GM19238 (cell line): Measurements from ENCODE around the gene LAPTM5.
A peak's percentile ranks its signal among the peaks of the same experiment; 100 is the strongest.

ENCODE experiments used
- DNase-seq: peaks from one replicate; pipeline ENCODE4 v3.0.0; 2011; ENCODE audit warnings: low spot score; ENCODE audit not compliant: insufficient read length

The LAPTM5 gene

DNA sequence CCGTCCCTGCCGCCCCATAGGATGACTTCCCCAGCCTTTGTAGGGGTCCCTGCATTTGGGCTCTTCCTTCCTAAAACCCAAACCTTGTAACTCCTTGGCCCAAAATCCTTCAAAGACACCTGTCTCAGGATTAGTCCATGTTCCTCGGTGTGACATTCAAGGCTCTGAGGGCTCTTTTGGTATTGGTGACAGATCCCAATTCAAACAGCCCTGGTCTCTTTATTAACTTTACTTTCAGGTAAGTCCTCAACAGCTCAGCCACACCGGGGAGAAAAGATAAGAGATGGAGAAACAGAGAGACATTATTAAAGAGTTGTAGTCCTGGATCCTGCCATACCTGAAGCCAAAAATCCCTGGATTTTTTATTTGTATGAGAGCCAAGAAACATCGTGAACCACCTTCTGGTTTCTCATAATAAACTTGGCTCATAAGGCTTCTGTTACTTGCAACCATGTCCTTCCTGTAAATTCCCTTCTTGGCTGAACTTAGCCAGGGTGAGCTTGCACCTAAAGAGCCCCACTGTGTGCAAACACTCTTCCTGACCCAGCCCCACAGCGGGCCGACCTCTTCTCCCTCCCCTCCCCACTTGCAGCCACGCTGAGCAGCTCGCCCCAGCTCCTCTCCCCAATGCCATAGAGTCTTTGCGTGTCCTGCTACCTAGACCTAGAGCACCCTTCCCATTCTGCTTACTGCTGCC, 26.3 kb downstream of the LAPTM5 start:
- DNase-seq = no peak

- peak; percentile 37 for DNase-seq
Observed at GRCh38 chr1:30730346-30731108, 27.0 kb downstream of the LAPTM5 start.

DNA sequence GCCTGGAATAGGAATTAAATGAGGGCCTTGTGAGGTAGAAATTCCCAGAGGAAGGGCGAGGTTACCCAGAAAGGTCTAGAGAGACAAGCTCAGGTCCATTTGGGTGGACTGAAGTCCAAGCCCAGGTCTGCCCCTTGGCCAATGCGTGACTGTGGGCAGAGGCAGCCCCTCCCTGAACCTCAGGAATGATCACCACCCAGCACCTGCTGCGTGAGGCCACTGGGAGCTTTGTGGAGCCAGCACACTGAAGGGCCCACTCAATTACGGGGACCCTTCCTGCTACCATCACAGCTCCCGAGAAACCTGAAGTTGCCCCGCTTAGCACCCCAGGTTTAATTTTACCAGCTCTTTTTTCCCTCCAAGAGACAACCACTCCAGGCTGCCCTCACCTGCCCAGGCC, 27.7 kb downstream of the LAPTM5 start:
- DNase-seq = no peak

DNA sequence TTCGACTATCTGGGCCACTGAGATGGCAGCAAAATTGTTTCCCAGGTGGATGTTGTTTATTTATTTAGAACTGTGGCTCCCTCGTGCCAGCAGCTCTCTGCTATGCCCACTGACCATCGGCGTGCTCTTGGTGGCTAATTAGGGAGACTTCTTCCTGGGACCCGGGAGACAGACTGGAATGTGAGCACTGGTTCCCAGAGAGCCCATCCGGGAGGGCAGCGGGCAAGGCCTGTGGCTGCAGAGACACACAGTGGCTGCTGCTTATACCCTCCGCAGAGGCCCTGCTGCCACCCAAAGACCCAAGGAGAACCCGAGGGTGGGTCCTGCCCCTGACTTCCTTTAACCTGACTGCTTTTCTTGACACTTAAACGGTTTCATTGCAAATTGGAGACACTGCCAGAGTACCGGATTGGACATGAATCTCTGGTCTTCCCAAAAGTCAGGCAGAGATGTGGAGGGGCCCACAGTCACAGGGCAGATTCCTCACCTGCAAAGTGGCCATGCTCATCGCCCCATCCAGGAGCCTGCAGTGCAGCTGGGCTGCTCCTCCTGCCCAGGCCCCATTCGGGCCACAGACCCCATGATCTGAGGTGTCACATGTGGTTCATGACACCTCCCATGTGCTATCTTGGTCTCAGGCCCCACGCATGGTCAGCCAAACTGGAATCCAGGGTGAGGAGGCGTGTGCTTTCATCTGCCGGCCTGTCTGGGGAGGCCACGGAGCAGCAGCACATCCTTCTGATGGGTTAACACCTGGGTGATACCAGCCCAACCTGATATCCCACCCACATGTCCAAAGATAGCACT, 28.5 kb downstream of the LAPTM5 start:
- DNase-seq = no peak

DNA sequence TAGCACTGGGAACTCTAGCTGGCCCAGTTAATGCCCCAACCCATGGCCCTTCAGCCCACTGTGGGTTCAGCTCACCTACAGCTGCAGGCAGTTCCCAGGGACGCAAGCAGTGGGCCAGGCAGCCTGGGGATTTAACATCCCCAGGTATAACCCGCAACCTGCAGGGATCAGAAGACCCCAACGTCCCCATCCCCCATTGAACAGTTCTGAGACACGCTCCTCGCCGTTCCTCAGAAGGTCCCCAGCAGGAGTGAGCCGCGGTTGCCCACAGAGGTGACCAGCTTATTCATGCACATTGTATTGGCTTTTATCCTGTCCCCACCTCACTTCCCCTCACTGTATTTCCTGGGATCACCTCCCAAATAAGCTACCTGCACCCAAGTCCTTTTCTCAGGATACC, 29.2 kb downstream of the LAPTM5 start:
- DNase-seq = no peak

DNA sequence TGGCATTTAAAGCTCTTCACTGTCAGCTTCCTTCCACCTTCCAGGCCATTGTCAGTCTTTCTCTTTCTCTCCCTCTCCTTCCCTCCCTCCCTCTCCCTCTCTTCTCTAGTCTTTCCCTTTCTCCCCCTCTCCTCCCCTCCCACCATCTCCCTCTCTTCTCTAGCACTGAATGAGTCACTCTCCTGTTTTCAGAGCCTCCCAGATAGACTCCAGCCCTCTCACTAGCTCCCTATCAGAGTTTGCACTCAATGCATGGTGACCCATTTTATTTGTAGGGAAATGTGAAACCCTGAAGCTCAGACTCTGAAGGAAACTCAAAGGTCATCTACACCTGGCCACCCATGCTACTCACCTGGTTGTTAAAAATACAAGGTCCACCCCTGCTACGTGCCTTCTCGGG, 29.8 kb downstream of the LAPTM5 start:
- DNase-seq = no peak

GRCh38 chr1:30726773-30727684, 30.5 kb downstream of the LAPTM5 start:
- DNase-seq = no peak

DNA sequence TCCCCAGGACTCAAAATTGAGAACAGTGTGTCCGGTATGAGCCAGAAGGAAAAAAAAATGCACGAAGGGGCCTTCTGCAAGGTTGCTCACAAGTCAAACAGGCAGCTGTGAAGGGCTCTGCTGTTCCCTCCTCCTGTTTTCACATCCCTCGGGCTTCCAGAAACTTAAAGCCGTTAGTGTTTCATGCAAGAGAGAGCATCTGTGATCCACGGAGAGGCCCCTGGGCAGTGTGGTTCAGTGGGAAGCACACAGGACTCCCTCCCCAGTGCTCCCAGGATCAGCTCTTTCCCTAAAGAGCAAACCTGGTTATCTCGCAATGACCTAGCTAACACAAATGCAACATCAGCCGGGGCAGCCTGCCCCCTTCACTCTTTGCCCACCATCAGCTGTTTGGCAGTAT, 31.3 kb downstream of the LAPTM5 start:
- no peak for DNase-seq

DNA sequence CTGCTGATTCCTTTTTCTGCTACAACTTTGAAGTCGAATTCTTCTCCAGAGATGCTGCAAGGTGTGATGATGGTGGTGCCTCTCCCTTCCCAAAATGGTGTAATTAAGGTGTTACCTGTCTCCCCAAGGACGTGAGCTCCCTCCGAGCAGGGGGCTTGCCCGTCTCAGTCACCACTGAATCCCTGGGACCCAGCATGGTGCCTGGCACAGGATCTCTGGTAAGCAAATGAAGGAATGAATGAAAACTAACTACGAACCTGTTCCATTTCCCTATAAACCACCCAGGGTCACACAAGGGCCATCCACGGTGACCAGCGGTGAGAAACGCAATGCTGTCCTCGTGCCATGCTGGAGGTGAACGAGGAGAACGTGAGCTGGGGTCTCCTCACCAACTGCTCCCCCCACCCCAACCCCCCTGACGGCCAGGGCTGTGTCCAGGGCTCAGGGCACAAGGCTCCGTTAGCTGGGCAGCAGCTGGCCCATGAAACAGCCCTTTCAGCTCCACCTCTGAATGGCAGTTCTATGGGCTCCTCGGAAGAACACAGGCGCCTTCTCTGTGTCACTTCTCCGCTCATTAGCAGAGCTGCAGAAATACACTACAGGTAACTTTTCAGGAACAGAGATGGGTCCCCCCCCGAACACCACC, 32.0 kb downstream of the LAPTM5 start:
- DNase-seq = no peak

DNA sequence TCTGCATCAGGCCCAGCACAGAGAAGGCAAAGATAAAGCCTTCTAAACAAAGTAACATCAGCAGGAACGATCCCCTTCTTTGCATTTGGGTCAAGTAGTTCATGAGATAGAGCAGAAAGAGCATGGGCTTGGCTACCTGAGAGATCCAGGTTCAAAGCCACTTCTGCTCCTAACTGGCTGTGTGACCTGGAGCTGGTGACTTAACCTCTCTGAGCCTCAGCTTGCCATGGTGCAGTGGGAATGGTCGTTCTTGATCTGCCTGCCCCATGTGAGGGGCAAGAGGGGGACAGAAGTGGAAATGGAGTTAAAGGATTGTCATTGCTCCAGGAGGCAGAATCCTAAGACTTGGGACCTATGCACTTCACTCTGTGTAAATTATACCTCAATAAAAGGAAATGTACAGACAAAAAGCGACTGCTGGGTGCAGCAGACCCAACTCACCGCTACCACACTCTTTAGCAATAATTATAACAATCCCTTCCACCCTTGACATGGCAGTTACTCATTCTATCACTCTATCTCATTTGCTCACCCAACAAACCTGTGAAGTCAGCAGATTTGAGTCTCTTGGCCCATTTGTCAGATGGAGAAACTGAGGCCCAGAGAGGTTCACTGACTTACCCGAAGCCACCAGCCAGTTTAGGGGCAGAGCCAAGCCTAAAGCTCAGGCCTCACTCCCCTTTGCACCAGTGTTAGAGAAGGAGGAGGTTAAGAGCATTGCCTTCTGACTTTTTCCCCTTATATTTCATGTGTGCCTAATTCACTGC, 32.7 kb downstream of the LAPTM5 start:
- DNase-seq = no peak

DNA sequence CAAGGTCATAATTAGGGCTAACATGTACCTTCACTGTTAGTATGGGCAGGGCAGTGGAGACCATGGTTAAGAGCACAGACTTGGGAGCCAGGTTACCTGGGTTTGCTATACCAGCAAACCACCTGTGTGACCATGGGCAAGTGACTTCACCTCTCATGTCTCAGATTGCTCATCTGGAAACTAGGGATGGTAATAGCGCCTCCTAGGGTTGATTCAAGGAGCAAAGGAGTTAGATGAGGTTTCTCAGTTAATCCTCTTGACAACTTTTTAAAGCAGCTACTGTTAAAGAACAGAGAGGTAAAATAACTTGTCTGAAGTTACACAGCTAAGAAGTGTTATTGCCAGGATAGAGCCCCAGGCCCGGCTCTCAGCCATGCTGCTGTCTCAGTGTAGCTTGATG, 33.4 kb downstream of the LAPTM5 start:
- DNase-seq = no peak

DNA sequence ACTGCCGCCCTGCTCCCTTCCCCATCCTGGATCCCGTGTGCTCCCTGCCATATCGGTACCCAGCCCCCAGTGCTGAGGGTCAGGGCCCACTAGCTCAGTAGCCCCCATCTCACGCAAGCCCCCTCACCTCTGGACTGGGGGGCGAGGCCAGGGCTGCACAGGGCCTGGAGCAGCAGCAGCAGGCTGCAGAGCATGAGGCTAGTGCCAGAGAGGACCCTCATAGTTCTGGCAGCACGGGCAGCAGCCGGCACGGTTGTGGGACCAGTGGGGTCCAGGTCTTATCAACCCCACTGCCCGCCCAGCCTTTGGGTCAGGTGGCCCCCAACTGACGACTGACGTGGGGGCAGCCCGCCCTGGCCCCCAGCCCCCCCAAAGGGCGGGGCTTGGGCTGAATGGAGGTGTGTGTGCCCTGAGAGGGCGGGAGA, 34.2 kb downstream of the LAPTM5 start, which contains the start of gene MATN1:
TSS of gene MATN1 (minus strand) at position 255 of the 425 bp plus-strand sequence. CDS start at position 221, 34 bp downstream.
- no peak for DNase-seq

- DNase-seq = no peak
Observed at GRCh38 chr1:30721812-30722537, 35.6 kb downstream of the LAPTM5 start.

- DNase-seq = no peak
Observed at GRCh38 chr1:30721341-30721793, 36.2 kb downstream of the LAPTM5 start.

DNA sequence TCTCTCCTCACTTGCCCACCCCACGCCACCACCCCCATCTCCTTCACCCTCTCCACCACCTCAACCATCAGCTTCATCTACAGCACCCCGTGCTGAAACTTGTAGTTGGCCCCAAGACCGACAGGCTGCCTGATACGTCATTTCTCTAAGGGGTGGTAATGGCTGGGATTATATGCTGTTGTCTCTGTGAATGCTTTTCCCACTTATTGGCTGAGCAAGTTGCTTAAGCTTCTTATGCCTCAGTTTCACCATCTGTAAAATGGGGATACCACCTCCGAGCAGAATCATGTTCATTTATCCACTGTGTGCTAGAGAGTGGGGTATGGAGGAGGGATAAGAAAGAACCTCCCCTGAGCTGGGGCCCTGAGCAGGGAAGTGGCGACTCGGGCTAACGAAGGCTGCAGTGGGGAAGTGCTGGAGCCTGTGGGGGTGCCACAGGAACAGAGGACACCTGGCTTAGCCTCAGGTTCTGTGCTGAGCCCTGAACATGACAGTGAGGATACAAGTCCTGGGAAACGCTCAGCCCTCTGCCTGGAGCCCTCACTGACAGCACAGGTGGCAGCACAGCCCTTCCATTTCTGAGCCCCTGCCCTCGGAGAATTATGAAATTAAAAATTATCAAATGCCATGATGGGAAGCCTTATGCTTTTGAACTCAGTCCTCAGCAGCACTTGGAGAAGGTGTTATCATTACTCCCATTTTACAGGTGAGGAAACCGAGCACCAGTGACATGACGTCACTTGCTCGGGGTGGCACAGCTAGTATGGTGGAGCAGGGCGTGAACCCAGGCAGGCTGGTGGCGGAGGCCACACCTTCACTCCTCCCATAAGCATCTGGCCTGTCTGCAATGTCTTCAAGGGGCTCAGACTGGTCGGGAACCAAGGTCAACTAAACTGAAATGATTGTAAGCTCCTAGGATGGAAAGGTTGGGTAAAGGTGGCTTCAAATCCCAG, 37.0 kb downstream of the LAPTM5 start:
- no peak for DNase-seq

GRCh38 chr1:30719406-30720270, 37.9 kb downstream of the LAPTM5 start:
- no peak for DNase-seq
